ENCODE data around the gene KRTAP4-6.

DNA sequence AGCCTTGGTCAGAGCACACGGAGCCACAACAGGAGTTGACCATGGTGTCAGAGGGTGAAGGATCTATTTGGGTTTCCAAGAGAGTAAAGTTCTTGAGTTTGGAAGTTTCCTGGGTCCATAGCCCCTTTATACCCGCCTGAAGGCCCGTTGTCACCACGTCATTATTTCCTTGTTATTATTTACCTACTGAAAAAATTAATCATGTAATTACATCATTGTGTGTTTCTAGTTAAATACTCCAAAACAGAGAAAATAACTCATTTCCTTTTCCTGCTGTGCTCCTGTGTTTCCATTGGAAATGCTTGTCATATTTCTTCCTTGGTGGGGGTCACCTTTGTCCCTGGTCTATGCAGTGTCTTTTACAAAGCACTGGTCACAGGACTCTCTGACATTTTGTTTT is 42.3 kb downstream of the KRTAP4-6 start, which contains the start of gene KRTAP4-8:
- TF ChIP-seq, protein P1, sequence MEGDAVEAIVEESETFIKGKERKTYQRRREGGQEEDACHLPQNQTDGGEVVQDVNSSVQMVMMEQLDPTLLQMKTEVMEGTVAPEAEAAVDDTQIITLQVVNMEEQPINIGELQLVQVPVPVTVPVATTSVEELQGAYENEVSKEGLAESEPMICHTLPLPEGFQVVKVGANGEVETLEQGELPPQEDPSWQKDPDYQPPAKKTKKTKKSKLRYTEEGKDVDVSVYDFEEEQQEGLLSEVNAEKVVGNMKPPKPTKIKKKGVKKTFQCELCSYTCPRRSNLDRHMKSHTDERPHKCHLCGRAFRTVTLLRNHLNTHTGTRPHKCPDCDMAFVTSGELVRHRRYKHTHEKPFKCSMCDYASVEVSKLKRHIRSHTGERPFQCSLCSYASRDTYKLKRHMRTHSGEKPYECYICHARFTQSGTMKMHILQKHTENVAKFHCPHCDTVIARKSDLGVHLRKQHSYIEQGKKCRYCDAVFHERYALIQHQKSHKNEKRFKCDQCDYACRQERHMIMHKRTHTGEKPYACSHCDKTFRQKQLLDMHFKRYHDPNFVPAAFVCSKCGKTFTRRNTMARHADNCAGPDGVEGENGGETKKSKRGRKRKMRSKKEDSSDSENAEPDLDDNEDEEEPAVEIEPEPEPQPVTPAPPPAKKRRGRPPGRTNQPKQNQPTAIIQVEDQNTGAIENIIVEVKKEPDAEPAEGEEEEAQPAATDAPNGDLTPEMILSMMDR (IDR thresholded peaks at IDR 0.05; ENCODE audit: low read depth, low read length): no peak
- TF ChIP-seq EZH2phosphoT487 (IDR thresholded peaks at IDR 0.05; ENCODE audit: low read depth): no peak
